Naive thymus-derived CD4-positive, alpha-beta T cell (primary cell): ENCODE results near the gene TTC13. TPM values are rescaled to one million over a fixed set of nuclear protein-coding genes. Genes with fewer than 3 reads are reported as not detected.

Experiments
- ATAC-seq: fragments of 150-1000 bp; cut with Tn5 transposase; 2 replicates; pipeline ENCODE4 v1.10.0; 2021; ENCODE audit warnings: mild to moderate bottlenecking, moderate library complexity
- CTCF ChIA-PET: fragments of 350-600 bp; sonication (Branson Sonifier 250); formaldehyde crosslinking; loops from one replicate; lab custom pipeline; 2021; ENCODE audit warnings: antibody characterized with exemption; lab: Charles Lee
- POLR2A ChIA-PET: fragments of 350-600 bp; sonication (Branson Sonifier 250); formaldehyde crosslinking; loops from one replicate; lab custom pipeline; 2021; ENCODE audit warnings: antibody characterized with exemption, inconsistent platforms; lab: Charles Lee
- DNase-seq, 9 donors: peaks; one replicate each; pipeline versions ENCODE4 v3.0.0 to v3.0.0-alpha.2; 2020 to 2022; ENCODE audit warnings: mixed read lengths in 1 of 9
- H3K27ac ChIP-seq: one replicate; pipeline ENCODE4 v1.7.0; 2013; ENCODE audit warnings: mild to moderate bottlenecking, low read depth, low read length, moderate library complexity
- H3K27me3 ChIP-seq, 2 donors: one replicate each; pipeline ENCODE4 v1.7.0; 2013; ENCODE audit warnings: low read length in 2 of 2, mild to moderate bottlenecking in 2 of 2, moderate library complexity in 2 of 2; ENCODE audit not compliant: control insufficient read depth in 2 of 2, insufficient read depth in 2 of 2
- H3K36me3 ChIP-seq, 3 experiments: 1 replicate in 2 of 3; 2 replicates in 1 of 3; pipeline ENCODE4 v1.7.0; 2013; ENCODE audit warnings: low read length in 3 of 3, mild to moderate bottlenecking in 3 of 3, moderate library complexity in 1 of 3; ENCODE audit not compliant: insufficient read depth in 3 of 3, control insufficient read depth in 2 of 3
- H3K4me1 ChIP-seq, 2 donors: one replicate each; pipeline ENCODE4 v1.7.0; 2013; ENCODE audit warnings: low read length in 2 of 2, mild to moderate bottlenecking in 2 of 2, moderate library complexity in 1 of 2; ENCODE audit not compliant: control insufficient read depth in 2 of 2, insufficient read depth in 2 of 2
- H3K4me3 ChIP-seq: 2 replicates; pipeline ENCODE4 v1.7.0; 2013; ENCODE audit warnings: mild to moderate bottlenecking, low read length
- H3K9me3 ChIP-seq, 3 experiments: 1 replicate in 2 of 3; 2 replicates in 1 of 3; pipeline ENCODE4 v1.7.0; 2013; ENCODE audit warnings: low read length in 3 of 3; ENCODE audit not compliant: control insufficient read depth in 2 of 3
- H3K27ac Mint-ChIP-seq, 9 donors: one replicate each; pipeline ENCODE4 v1.8.0; 2020 to 2022; ENCODE audit warnings: mixed read lengths in 9 of 9, mild to moderate bottlenecking in 8 of 9, moderate library complexity in 5 of 9, inconsistent platforms in 2 of 9
- H3K27me3 Mint-ChIP-seq, 5 donors: one replicate each; pipeline ENCODE4 v1.8.0; 2021 to 2022; ENCODE audit warnings: mixed read lengths in 5 of 5, mild to moderate bottlenecking in 1 of 5
- H3K36me3 Mint-ChIP-seq, 5 donors: one replicate each; pipeline ENCODE4 v1.8.0; 2020 to 2022; ENCODE audit warnings: mixed read lengths in 5 of 5, mild to moderate bottlenecking in 3 of 5, inconsistent platforms in 1 of 5
- H3K4me1 Mint-ChIP-seq, 7 donors: one replicate each; pipeline ENCODE4 v1.8.0; 2020 to 2022; ENCODE audit warnings: mixed read lengths in 7 of 7, mild to moderate bottlenecking in 3 of 7, inconsistent platforms in 1 of 7
- H3K4me3 Mint-ChIP-seq, 10 donors: one replicate each; pipeline ENCODE4 v1.8.0; 2020 to 2022; ENCODE audit warnings: mild to moderate bottlenecking in 10 of 10, mixed read lengths in 10 of 10, moderate library complexity in 6 of 10, inconsistent platforms in 2 of 10
- H3K9me3 Mint-ChIP-seq, 11 donors: one replicate each; pipeline ENCODE4 v1.8.0; 2020 to 2022; ENCODE audit warnings: mixed read lengths in 11 of 11, mild to moderate bottlenecking in 4 of 11, inconsistent platforms in 1 of 11, moderate library complexity in 1 of 11
- intact Hi-C, 2 donors: fragments of 100-400 bp; cut with micrococcal nuclease; formaldehyde crosslinking; loops; one replicate each; pipeline ENCODE4 v1.15.1; 2023
- polyA plus RNA-seq, 2 donors: library from polyadenylated mRNA; unstranded; fragments of 300-500 nt; fragmentation: Illumina TruSeq; gene quantifications; one replicate each; pipeline ENCODE4 v1.2.3, GENCODE V29; 2021
- total RNA-seq, 6 experiments: library from RNA in 5 of 6; stranded (reverse) in 5 of 6; gene quantifications; 1 replicate in 5 of 6; 2 replicates in 1 of 6; pipeline ENCODE4 v1.2.3 and lab custom pipeline; 2021 to 2026

The TTC13 gene
- total and polyA plus RNA-seq, 7 experiments from 2014 or later: 9.9 to 54.6 (median 33.8) TPM

DNA sequence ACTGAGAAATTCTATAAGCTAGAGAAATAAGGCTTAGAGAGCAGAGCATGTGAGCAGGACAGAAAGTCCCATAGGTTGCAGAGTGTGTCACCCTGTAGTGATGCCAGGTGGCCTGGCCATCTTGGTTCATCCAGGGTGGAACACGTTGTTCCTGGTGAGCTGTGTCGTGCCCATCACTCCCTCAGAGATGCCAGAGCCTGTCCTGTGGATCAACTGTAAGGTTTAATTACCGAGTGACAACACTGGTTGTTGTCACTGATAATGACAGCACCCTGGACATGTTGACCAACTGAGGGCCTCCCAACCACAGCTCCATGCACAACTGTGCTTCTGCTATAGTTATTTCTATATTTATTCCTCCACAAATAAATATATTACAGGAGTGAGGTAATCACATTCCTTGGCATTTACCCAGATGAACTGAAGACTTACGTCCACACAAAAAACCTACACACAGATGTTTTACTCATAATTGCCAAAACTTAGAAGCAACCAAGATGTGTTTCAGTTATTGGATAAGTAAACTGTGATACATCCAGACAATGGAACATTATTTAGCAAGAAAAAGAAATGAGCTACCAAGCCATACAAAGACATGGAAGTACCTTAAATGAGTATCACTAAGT, 116.6 kb downstream of the TTC13 start:
- Mint-ChIP-seq H3K27ac (peak overlapping the region in 1 of 9 donors; percentile 42), H3K27me3 (peaks cover 0 to 8% (median 0%) of the 10 kb centered on the region in 5 donors), H3K9me3 (no peaks in the 10 kb centered on the region), H3K4me1 (peaks cover 9 to 27% (median 22%) of the 10 kb centered on the region in 7 donors), H3K4me3 (no peak overlapping the region), H3K36me3 (peaks cover 0 to 3% (median 0%) of the 10 kb centered on the region in 5 donors)
- intact Hi-C loops: loop anchor here in 1 of 2 donors (10.0 kb wide), 2 partner anchors 473 to 663 kb away; partner anchors contain the start of genes EXOC8, SPRTN and TSNAX
- ChIA-PET CTCF (no interaction called here), POLR2A (no interaction called here)
- no peaks in the 10 kb centered on the region for H3K9me3 ChIP-seq
- no peak for DNase-seq
- no peak overlapping the region for H3K27ac ChIP-seq
- H3K4me1 ChIP-seq: no peaks in the 10 kb centered on the region
- H3K4me3 ChIP-seq: no peak overlapping the region
- H3K36me3 ChIP-seq: no peaks in the 10 kb centered on the region
- no peak for ATAC-seq
- no peaks in the 10 kb centered on the region for H3K27me3 ChIP-seq

DNA sequence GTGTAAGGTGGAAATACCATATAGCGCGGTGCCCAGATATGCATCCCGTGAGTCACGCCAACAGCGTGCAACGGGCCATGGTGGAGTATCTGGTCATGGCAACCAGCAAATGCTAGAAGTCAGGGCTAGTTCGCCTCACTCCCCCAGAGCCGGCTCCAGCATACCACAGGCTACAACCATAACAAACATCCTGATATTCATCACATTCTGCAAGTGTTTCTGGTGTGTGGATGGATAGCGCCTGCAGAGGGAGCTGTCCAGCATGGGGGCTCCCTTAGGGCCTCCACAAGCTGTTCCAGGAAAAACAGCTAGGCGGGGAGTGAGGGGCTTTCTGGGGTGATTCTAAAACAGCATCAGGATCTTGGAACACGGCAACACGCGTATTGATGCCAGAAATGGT, 117.2 kb downstream of the TTC13 start:
- ChIA-PET CTCF (no interaction called here), POLR2A (no interaction called here)

DNA sequence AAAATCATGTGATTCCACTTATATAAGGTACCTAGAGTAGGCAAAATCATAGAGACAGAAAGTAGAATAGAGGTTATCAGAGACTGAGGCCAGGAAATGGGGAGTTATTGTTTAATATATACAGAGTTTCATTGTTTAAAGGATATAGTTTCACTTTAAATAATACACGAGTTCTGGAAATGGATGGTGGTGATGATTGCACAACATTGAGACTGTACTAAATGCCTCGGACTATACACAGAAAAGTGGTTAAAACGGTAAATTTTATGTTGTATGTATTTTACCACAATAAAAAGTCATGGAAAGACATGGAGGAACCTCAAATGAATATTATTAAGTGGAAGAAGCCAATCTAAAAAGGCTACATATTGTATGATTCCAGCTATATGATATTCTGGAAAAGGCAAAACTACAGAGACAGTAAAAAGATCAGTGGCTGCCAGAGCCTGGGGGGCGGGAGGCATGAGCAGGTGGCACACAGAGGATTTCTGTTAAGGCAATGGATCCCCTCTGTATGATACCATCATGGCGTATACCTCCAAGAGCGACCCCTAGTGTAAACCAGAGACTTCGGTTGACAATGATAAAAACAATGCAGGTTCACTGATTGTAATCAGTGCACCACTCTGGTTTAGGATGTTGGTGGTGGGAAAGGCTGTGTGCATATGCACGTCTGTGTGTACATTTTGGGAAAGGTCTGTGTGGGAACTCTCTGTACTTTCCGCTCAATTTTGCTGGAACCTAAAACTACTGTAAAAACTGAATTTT, 117.9 kb downstream of the TTC13 start:
- no peak overlapping the region for H3K4me3 Mint-ChIP-seq
- Histone ChIP-seq H3K36me3 (no peaks in the 10 kb centered on the region), H3K27me3 (no peaks in the 10 kb centered on the region), H3K4me3 (no peak overlapping the region), H3K27ac (no peak overlapping the region), H3K9me3 (no peaks in the 10 kb centered on the region), H3K4me1 (no peaks in the 10 kb centered on the region)
- no peaks in the 10 kb centered on the region for H3K9me3 Mint-ChIP-seq
- ATAC-seq (no peak), DNase-seq (no peak)
- H3K4me1 Mint-ChIP-seq: peaks cover 5 to 20% (median 13%) of the 10 kb centered on the region in 7 donors
- ChIA-PET CTCF (no interaction called here), POLR2A (no interaction called here)
- intact Hi-C loops: loop anchor here in 1 of 2 donors (10.0 kb wide), 2 partner anchors 474 to 664 kb away; partner anchors contain the start of genes EXOC8, SPRTN and TSNAX
- H3K36me3 Mint-ChIP-seq: peaks cover 0 to 3% (median 0%) of the 10 kb centered on the region in 5 donors
- no peaks in the 10 kb centered on the region for H3K27me3 Mint-ChIP-seq
- H3K27ac Mint-ChIP-seq: no peak overlapping the region

More for the DNA sequence above, 117.2 kb downstream of the TTC13 start:
- no peak overlapping the region for H3K4me3 ChIP-seq
- Mint-ChIP-seq H3K27ac (peak overlapping the region in 1 of 9 donors; percentile 42), H3K9me3 (no peaks in the 10 kb centered on the region), H3K27me3 (peaks cover 0 to 2% (median 0%) of the 10 kb centered on the region in 5 donors), H3K4me1 (peaks cover 5 to 21% (median 17%) of the 10 kb centered on the region in 7 donors), H3K36me3 (peaks cover 0 to 3% (median 0%) of the 10 kb centered on the region in 5 donors), H3K4me3 (no peak overlapping the region)
- DNase-seq: no peak
- H3K9me3 ChIP-seq: no peaks in the 10 kb centered on the region
- no peaks in the 10 kb centered on the region for H3K27me3 ChIP-seq
- ATAC-seq: no peak
- H3K36me3 ChIP-seq: no peaks in the 10 kb centered on the region
- H3K4me1 ChIP-seq: no peaks in the 10 kb centered on the region
- no peak overlapping the region for H3K27ac ChIP-seq
- intact Hi-C loops: loop anchor here in 1 of 2 donors (10.0 kb wide), 2 partner anchors 473 to 663 kb away; partner anchors contain the start of genes EXOC8, SPRTN and TSNAX

DNA sequence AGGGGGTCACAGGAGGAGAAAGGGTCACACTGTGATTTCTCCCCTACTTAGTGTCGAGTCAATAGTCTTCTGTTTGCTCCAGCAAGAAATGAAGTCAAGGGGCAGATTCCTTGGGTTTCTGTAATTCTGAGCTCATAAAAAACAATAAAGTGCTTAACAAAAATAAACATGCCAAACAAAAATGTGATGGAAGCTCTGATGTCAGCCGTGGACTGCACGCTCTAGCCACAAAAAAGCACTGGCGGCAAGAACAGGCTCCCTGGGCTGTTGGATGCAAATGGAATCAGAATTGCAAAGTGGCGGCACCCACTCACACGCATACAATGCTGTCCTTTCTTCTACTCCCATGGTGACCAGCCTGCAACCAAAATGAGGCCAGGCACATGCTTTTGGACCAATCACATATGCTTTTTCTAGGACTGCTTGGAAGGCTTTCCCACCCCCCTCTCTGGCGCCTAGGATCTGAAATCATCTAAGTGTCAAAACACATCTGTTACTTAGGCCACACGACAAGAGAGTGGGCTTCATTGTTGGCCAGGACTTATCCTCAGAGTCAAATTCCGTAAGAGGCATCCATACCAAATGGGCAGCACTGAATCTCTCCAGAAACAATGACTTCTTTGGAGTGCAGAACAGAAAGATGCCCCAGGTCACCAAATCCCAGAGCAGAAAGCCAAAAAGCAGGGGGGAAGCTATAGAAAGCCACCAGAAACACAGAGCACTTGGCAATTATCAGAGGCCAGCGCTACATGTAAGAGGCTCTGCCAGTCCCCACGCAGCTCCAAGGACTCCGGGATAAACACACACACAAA, 119.5 kb downstream of the TTC13 start:
- peaks cover 0 to 14% (median 10%) of the 10 kb centered on the region in 5 donors for H3K36me3 Mint-ChIP-seq
- H3K4me1 Mint-ChIP-seq: peaks cover 5 to 15% (median 13%) of the 10 kb centered on the region in 7 donors
- H3K27ac ChIP-seq: no peak overlapping the region
- POLR2A ChIA-PET: no interaction called here
- H3K4me1 ChIP-seq: no peaks in the 10 kb centered on the region
- no peak overlapping the region for H3K27ac Mint-ChIP-seq
- H3K27me3 Mint-ChIP-seq: no peaks in the 10 kb centered on the region
- H3K9me3 ChIP-seq: no peaks in the 10 kb centered on the region
- H3K27me3 ChIP-seq: no peaks in the 10 kb centered on the region
- no peaks in the 10 kb centered on the region for H3K9me3 Mint-ChIP-seq
- H3K4me3 Mint-ChIP-seq: no peak overlapping the region
- DNase-seq (no peak), ATAC-seq (no peak)
- no peak overlapping the region for H3K4me3 ChIP-seq
- no peaks in the 10 kb centered on the region for H3K36me3 ChIP-seq
- CTCF ChIA-PET: no interaction called here
- intact Hi-C loops: no loop called here

DNA sequence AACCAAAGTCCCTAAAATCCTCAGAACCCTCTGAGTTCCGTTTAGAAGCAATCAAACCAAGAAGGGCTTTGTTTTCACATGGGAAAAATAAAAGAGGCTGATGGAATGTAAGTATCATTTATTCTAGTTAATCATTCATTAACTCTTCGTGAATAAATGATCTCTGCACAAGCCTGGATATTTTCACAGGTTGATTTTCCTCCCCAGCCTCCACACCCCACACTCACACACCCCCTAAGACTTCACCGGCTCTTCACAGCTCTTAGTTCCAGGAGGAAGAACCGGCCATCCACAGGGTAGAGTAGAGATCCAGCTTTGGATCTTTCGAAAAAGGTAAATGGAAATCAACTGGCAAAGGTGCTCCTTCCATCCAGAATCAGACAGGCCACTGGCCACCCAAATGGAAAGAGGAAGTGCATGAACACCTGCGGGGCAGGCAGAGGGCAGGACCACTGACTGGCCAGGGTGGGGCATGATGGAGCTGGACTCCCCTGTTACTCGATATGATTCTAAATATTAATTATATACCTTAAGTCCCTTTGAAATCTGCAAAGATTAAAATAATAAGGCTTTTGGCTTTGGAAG, 120.3 kb downstream of the TTC13 start:
- Histone ChIP-seq H3K4me3 (no peak overlapping the region), H3K27me3 (no peaks in the 10 kb centered on the region), H3K9me3 (no peaks in the 10 kb centered on the region), H3K4me1 (no peaks in the 10 kb centered on the region), H3K27ac (no peak overlapping the region), H3K36me3 (no peaks in the 10 kb centered on the region)
- intact Hi-C loops: no loop called here
- Mint-ChIP-seq H3K27ac (no peak overlapping the region), H3K36me3 (peaks cover 0 to 22% (median 17%) of the 10 kb centered on the region in 5 donors), H3K4me1 (peaks cover 3 to 11% (median 10%) of the 10 kb centered on the region in 7 donors), H3K4me3 (no peak overlapping the region), H3K9me3 (no peaks in the 10 kb centered on the region), H3K27me3 (no peaks in the 10 kb centered on the region)
- POLR2A ChIA-PET: no interaction called here
- CTCF ChIA-PET: interaction anchor here (0.6 kb wide), 1 partner anchor 350 kb away, joined by 3 read pairs; no protein-coding TSS in a partner anchor
- ATAC-seq (no peak), DNase-seq (no peak)

DNA sequence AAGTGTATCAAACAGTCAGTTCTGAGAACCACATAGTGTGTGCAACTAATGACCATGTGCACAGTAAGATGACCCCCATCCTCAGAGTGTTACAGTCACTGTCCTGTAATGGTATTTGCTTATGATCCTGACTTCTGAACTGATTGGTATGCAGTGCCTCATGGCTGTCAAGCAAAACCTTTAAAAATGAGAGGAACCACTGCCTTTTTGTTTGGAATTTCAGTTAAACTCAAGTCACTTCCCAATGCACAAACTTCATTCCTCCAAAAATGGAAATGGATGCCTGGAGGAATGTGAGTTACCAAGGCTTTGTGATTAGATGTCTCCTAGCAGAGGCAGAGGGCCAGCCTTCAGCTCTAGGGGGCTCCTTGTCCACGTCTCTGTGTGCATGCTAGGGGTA, 120.8 kb downstream of the TTC13 start:
- CTCF ChIA-PET: interaction anchor here (0.6 kb wide), 1 partner anchor 350 kb away, joined by 3 read pairs; no protein-coding TSS in a partner anchor
- Mint-ChIP-seq H3K27me3 (no peaks in the 10 kb centered on the region), H3K4me1 (peaks cover 3 to 6% (median 5%) of the 10 kb centered on the region in 7 donors), H3K4me3 (no peak overlapping the region), H3K9me3 (peaks cover 0 to 2% (median 0%) of the 10 kb centered on the region in 11 donors), H3K36me3 (peaks cover 0 to 25% (median 22%) of the 10 kb centered on the region in 5 donors), H3K27ac (no peak overlapping the region)
- no peaks in the 10 kb centered on the region for H3K9me3 ChIP-seq
- H3K4me3 ChIP-seq: no peak overlapping the region
- H3K27me3 ChIP-seq: no peaks in the 10 kb centered on the region
- no peaks in the 10 kb centered on the region for H3K4me1 ChIP-seq
- H3K36me3 ChIP-seq: peaks cover 0 to 2% (median 0%) of the 10 kb centered on the region in 3 experiments
- ATAC-seq: no peak
- intact Hi-C loops: no loop called here
- no peak overlapping the region for H3K27ac ChIP-seq
- DNase-seq: no peak
- POLR2A ChIA-PET: no interaction called here
